GM13977 (cell line): ENCODE measurements around the gene ICAM3.
"Not testable (repeated sequence)": the region's sequence is repeated elsewhere in the genome, so short reads cannot be mapped to it uniquely, and the experiment has no call there.

Source experiments
- DNase-seq: peaks from one replicate; pipeline ENCODE4 v3.0.0; 2012; ENCODE audit warnings: low spot score
- CTCF ChIP-seq: IDR thresholded peaks from 2 replicates; pipeline ENCODE4 v1.5.1; 2012; ENCODE audit warnings: mild to moderate bottlenecking, control low read depth; ENCODE audit not compliant: insufficient read depth; ENCODE audit errors: extremely low read depth, missing control alignments
- in situ Hi-C: fragments of 300-500 bp; cut with MboI; formaldehyde crosslinking; loops from one replicate; pipeline ENCODE4 v1.12.0; 2022; ENCODE audit warnings: low sequenced_read_pairs, low pct_unique_long_range_greater_than_20kb, mixed read lengths, inconsistent platforms; ENCODE audit not compliant: unreplicated experiment

Gene ICAM3

GRCh38 chr19:10344780-10345179 is 5.4 kb upstream of the ICAM3 start:
- TF ChIP-seq CTCF: no peak
- in situ Hi-C loops: no loop called here
- no peak for DNase-seq

- in situ Hi-C loops: no loop called here
- TF ChIP-seq CTCF: no peak
- no peak for DNase-seq
Observed at GRCh38 chr19:10343495-10343894, 4.1 kb upstream of the ICAM3 start.

- in situ Hi-C loops: no loop called here
Observed at GRCh38 chr19:10339977-10340376, 553 bp upstream of the ICAM3 start.

GRCh38 chr19:10338940-10339339 is 484 bp downstream of the ICAM3 start:
- in situ Hi-C loops: no loop called here
- no peak for DNase-seq
- no peak for TF ChIP-seq CTCF

More at GRCh38 chr19:10339977-10340376, 553 bp upstream of the ICAM3 start:
- no peak for DNase-seq
- no peak for TF ChIP-seq CTCF

- DNase-seq, in situ Hi-C loops: not testable (repeated sequence)
Observed at GRCh38 chr19:10336725-10337124, 2.7 kb downstream of the ICAM3 start.

GRCh38 chr19:10335352-10335985 is 4.0 kb downstream of the ICAM3 start:
- no peak for DNase-seq
- in situ Hi-C loops: no loop called here
- TF ChIP-seq CTCF: no peak

- in situ Hi-C loops: no loop called here
- no peak for TF ChIP-seq CTCF
- no peak for DNase-seq
Observed at GRCh38 chr19:10334588-10335351, 4.7 kb downstream of the ICAM3 start.
